GM10266 (cell line): ENCODE measurements around the gene DENND1A.

Source experiments
- DNase-seq: peaks from one replicate; pipeline ENCODE4 v3.0.0; 2012; ENCODE audit errors: extremely low spot score
- TF ChIP-seq, protein P1 (sequence below): IDR thresholded peaks from 2 replicates; pipeline ENCODE4 v1.5.1; 2012; ENCODE audit warnings: mild to moderate bottlenecking, low read depth; ENCODE audit not compliant: control insufficient read depth, insufficient read depth; ENCODE audit errors: missing control alignments

Gene DENND1A

DNA sequence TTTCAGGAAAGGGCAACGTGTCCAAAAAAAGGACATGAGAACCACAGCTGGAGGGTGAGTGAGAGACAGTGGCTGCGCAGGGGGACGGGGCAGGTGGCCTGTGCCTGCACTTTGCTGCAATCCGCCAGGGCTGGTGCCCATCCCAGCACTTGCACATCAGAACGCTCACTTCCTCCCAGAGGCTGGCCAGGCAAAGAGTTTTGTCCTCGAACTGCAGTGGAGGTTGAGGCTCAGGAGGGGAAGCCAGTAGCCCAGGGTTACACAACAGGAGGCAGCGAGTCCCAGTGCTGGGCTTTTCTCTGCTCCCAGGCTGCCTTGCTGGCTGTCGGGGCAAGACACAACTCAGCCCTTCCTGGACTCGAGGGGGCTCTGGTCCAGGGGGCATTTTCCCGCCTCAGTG, 540.9 kb downstream of the DENND1A start:
- DNase-seq = no peak
- TF ChIP-seq, protein P1, sequence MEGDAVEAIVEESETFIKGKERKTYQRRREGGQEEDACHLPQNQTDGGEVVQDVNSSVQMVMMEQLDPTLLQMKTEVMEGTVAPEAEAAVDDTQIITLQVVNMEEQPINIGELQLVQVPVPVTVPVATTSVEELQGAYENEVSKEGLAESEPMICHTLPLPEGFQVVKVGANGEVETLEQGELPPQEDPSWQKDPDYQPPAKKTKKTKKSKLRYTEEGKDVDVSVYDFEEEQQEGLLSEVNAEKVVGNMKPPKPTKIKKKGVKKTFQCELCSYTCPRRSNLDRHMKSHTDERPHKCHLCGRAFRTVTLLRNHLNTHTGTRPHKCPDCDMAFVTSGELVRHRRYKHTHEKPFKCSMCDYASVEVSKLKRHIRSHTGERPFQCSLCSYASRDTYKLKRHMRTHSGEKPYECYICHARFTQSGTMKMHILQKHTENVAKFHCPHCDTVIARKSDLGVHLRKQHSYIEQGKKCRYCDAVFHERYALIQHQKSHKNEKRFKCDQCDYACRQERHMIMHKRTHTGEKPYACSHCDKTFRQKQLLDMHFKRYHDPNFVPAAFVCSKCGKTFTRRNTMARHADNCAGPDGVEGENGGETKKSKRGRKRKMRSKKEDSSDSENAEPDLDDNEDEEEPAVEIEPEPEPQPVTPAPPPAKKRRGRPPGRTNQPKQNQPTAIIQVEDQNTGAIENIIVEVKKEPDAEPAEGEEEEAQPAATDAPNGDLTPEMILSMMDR = no peak

DNA sequence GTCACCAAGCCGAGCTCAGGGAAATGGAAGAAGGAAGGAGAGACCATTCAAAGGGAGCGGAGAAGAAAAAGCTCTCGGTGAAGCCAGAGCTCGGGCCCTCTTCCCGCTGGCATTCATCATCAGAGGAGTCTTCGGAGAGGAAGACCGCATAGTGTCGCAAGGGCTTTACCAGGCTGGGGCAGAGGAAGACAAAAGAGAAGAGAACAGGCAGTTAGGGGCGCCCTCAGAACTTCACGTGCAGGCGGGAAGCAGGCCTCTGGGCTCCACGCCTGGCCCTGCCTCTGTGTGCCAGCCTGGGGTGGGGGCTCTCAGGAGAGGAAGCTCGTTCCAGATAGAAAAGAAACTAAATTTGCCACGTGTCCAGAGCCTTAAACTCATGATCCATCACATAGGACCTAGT, 542.2 kb downstream of the DENND1A start:
- TF ChIP-seq, protein P1 = no peak

DNA sequence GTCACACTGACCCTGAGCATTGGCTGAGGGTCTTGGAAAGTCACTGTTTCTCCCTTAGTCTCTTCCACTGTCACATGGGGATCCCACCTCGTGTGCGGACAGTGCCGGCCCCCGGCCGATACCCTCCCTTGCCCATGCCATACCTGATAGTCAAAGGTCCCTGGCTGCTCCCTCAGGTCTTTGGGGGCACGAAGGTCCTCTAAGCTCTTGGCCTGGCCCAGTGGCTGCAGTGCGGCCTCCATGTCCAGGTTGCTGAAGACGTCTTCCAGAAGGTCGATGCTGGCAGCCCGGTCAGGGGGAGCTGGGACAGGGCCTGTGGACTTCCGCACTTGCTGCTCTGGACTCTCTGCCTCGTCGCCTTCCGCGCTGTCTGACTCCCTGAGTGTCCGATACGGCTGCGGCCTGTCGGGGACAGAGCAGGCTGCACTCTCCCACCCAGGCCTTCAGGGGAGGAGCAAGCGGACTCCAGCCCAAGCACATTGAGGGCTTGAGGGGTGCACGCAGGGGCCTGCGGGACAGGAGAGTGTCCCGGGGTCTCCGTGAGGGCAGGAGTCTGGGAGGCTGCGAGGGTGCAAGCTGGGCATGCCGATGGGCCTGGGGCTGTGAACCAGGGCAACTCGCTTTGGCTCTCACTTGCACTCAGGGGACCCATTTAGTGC, 546.3 kb downstream of the DENND1A start:
- TF ChIP-seq, protein P1 = no peak
- no peak for DNase-seq

More for the DNA sequence above, 542.2 kb downstream of the DENND1A start:
- DNase-seq = no peak

DNA sequence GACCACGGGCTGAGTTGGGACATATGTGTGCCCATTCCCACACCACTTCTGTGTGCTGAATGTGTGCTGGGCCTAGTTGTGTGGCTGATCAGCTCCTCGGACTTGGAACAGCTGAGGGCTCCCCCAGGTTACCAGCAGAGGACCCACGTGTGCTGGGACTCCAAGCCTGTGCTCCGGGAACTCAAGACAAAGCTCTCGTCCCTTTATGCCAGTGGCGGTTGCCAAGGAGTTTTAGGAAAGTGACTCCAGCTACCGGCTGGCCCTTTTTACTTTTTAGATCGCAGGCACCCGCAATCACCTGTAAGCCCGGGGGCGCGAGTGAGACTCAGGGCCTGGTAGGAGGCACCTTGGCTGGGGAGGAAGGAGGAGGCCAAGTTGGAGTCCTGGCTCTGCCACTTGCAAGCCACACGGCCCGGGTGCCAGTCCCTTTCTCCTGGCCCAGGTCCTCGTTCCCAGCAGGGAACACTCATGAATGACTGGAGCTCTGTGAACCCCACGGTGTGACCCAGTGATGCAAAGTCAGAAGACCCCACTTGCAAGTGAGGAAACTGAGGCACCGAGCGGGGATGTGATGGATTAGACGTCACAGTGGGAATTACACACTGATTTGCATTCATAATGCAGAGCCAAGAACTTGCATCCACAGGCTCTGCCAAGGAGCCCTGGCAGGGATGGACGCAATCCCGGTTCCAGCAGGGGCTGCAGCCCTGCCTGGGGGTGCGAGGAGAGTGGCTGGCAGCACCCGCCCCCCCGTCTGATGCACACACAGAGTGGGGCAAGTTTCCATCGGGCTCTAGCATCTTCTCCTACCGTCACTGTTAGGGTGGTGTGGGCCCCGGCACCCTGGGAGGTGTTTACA, 547.0 kb downstream of the DENND1A start:
- no peak for DNase-seq
- TF ChIP-seq, protein P1 = no peak

DNA sequence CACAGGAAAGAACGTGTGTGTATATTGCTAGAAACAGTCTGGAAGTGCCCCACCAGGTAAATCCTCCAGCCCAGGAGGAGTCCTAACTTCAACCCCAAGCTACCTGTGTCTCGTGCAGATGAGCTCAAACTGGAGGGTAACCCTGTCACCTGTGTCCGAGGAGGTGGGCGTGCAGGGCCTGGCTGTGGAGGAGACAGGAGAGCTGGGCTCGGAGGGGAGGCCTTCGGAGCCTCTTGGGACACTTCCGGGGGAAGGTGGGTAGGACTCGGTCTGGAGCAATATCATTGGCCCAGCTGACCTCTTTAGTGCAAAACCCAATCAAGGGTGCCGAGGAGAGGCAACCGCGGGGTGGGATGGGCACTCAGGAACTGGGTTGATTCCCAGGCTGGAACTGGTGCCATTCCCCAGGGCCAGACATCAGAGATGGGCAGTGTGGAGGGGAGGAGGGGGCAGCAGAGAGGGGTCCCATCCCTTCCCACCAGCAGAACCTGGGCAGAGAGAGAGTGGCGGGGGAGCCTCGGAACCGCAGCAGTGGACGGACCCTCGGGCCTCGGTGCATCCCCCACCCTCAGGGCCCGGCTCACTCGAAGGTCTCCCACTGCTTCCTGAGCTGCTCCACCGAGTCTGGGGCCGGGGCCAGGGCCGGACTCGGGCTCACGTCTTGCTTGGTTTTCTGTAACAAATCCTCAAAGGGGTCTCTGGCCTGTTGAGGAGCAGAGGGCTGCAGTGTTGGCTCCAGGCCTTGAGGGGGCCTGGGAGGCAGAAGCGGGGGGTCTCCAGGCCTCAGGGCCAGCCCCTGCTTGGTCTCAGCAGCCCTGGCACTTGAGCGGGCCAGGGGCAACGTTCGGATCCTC, 548.8 kb downstream of the DENND1A start:
- TF ChIP-seq, protein P1 = no peak
- DNase-seq = peak; percentile 22

DNA sequence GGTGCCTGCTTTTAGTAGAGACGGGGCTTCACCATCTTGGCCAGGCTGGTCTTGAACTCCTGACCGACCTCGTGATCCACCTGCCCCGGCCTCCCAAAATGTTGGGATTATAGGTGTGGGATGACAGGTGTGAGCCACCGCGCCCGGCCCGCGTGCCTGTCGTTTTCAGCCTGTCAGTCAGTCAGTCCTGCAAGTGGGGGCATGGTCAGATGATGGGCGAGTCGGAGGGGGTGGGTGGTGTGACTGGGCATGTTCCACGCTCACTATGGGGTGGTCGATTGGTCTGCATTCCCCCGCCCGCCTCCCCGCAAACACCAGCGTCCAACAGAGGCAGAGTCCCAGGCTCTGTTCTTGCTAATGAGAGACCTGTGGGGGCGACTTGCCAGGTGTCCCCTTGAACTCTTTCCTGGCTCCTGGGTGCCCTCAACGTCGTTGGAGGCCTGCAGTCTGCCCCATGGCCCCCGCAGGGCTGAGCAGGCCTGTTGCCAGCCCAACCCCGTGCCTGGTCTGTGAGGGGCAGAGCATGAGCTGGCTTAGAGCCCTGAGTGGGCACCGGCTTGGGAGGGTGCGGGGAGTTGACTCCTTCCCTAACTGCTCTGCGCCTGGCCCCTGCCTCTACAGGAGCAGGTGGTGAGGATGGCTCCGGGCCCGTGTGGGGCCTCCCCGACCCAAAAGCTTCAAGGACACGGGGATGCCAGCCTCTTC, 550.8 kb downstream of the DENND1A start:
- TF ChIP-seq, protein P1 = no peak
- peak; percentile 29 for DNase-seq
